ENCODE results near the gene LDB2. TPM values are rescaled to one million over a fixed set of nuclear protein-coding genes. Genes with fewer than 3 reads are reported as not detected.
A peak's percentile ranks its signal among the peaks of the same experiment; 100 is the strongest.

Gene LDB2
- total RNA-seq, 1 experiment from 2014 or later = not detected

- no peaks in the 10 kb centered on the region for H3K36me3 ChIP-seq (ENCODE audit: low read depth, low read length)
- H4K20me1 ChIP-seq (ENCODE audit: low read length) = no peaks in the 10 kb centered on the region
- intact Hi-C loops (cut with micrococcal nuclease) = no loop called here
- H3F3A ChIP-seq (ENCODE audit: low read length, unreplicated experiment) = no peaks in the 10 kb centered on the region
- no peaks in the 10 kb centered on the region for H3K27me3 ChIP-seq (ENCODE audit: low read length)
- peak; percentile 82 for DNase-seq
- peak overlapping the region; percentile 25; the same call in 1 of the 2 replicates for H3K9ac ChIP-seq (ENCODE audit: low read length)
- no peaks in the 10 kb centered on the region for H3K9me2 ChIP-seq (replicated peaks; ENCODE audit: low read length)
- H3K79me2 ChIP-seq (ENCODE audit: low read length) = no peaks in the 10 kb centered on the region
- peak; percentile 81 for ATAC-seq
- peak overlapping the region; percentile 54 for H3K4me2 ChIP-seq (ENCODE audit: low read length)
- no peaks in the 10 kb centered on the region for H3K9me3 ChIP-seq (ENCODE audit: low read length)
- H3K27ac ChIP-seq (ENCODE audit: low read length) = peak overlapping the region; percentile 84
- POLR2A ChIA-PET (ENCODE audit: unreplicated experiment) = no interaction called here
- H2AFZ ChIP-seq (ENCODE audit: low read length) = no peak overlapping the region
- H3K4me1 ChIP-seq (ENCODE audit: insufficient read depth, low read length) = peaks cover 25% of the 10 kb centered on the region
- no peak for TF ChIP-seq EZH2 (IDR thresholded peaks at IDR 0.05; ENCODE audit: low read length, unreplicated experiment)
- CTCF ChIA-PET = no interaction called here
- BruUV-seq (replicated peaks) = no TSS peak
- H3K4me3 ChIP-seq (ENCODE audit: low read length) = no peak overlapping the region; the same call in 1 of the 2 replicates
Measured at GRCh38 chr4:16626945-16627344, 271.5 kb downstream of the LDB2 start.

GRCh38 chr4:16622826-16623225 lies 275.6 kb downstream of the LDB2 start:
- Histone ChIP-seq H3K9ac (ENCODE audit: low read length) (no peak overlapping the region), H3F3A (ENCODE audit: low read length, unreplicated experiment) (no peaks in the 10 kb centered on the region), H3K9me3 (ENCODE audit: low read length) (no peaks in the 10 kb centered on the region), H2AFZ (ENCODE audit: low read length) (no peak overlapping the region), H3K27ac (ENCODE audit: low read length) (no peak overlapping the region), H3K4me1 (ENCODE audit: insufficient read depth, low read length) (peaks cover 17% of the 10 kb centered on the region), H3K36me3 (ENCODE audit: low read depth, low read length) (no peaks in the 10 kb centered on the region), H3K79me2 (ENCODE audit: low read length) (no peaks in the 10 kb centered on the region), H3K27me3 (ENCODE audit: low read length) (no peaks in the 10 kb centered on the region), H4K20me1 (ENCODE audit: low read length) (no peaks in the 10 kb centered on the region), H3K4me2 (ENCODE audit: low read length) (no peak overlapping the region), H3K9me2 (replicated peaks; ENCODE audit: low read length) (no peaks in the 10 kb centered on the region), H3K4me3 (ENCODE audit: low read length) (no peak overlapping the region)
- TF ChIP-seq EZH2 (IDR thresholded peaks at IDR 0.05; ENCODE audit: low read length, unreplicated experiment) = no peak
- intact Hi-C loops (cut with micrococcal nuclease) = no loop called here
- CTCF ChIA-PET = no interaction called here
- DNase-seq = no peak
- ATAC-seq = no peak
- no TSS peak for BruUV-seq (replicated peaks)
- POLR2A ChIA-PET (ENCODE audit: unreplicated experiment) = no interaction called here

- no peak overlapping the region for H3K4me2 ChIP-seq (ENCODE audit: low read length)
- no peaks in the 10 kb centered on the region for H4K20me1 ChIP-seq (ENCODE audit: low read length)
- no TSS peak for BruUV-seq (replicated peaks)
- H3K27ac ChIP-seq (ENCODE audit: low read length) = no peak overlapping the region
- H3K4me3 ChIP-seq (ENCODE audit: low read length) = no peak overlapping the region
- intact Hi-C loops (cut with micrococcal nuclease) = no loop called here
- H3K9me2 ChIP-seq (replicated peaks; ENCODE audit: low read length) = no peaks in the 10 kb centered on the region
- TF ChIP-seq EZH2 (IDR thresholded peaks at IDR 0.05; ENCODE audit: low read length, unreplicated experiment) (no peak), EZH2phosphoT487 (IDR thresholded peaks at IDR 0.05; ENCODE audit: borderline replicate concordance, low read length) (no peak), CTCF (conservative IDR thresholded peaks at IDR 0.05; ENCODE audit: low read depth, low read length) (no peak)
- H3K79me2 ChIP-seq (ENCODE audit: low read length) = no peaks in the 10 kb centered on the region
- H3K9me3 ChIP-seq (ENCODE audit: low read length) = no peaks in the 10 kb centered on the region
- no peaks in the 10 kb centered on the region for H3K27me3 ChIP-seq (ENCODE audit: low read length)
- DNase-seq (no peak), ATAC-seq (no peak)
- no peak overlapping the region for H2AFZ ChIP-seq (ENCODE audit: low read length)
- POLR2A ChIA-PET (ENCODE audit: unreplicated experiment) = no interaction called here
- CTCF ChIA-PET = no interaction called here
- H3K36me3 ChIP-seq (ENCODE audit: low read depth, low read length) = no peaks in the 10 kb centered on the region
- no peaks in the 10 kb centered on the region for H3K4me1 ChIP-seq (ENCODE audit: insufficient read depth, low read length)
- no peaks in the 10 kb centered on the region for H3F3A ChIP-seq (ENCODE audit: low read length, unreplicated experiment)
- no peak overlapping the region for H3K9ac ChIP-seq (ENCODE audit: low read length)
Measured at GRCh38 chr4:16617435-16617834, 281.0 kb downstream of the LDB2 start.

- ChIA-PET CTCF (no interaction called here), POLR2A (ENCODE audit: unreplicated experiment) (no interaction called here)
- no peak overlapping the region for H3K4me3 ChIP-seq (ENCODE audit: low read length)
- DNase-seq (no peak), ATAC-seq (no peak)
- TF ChIP-seq EZH2 (IDR thresholded peaks at IDR 0.05; ENCODE audit: low read length, unreplicated experiment) (no peak), CTCF (conservative IDR thresholded peaks at IDR 0.05; ENCODE audit: low read depth, low read length) (no peak), EZH2phosphoT487 (IDR thresholded peaks at IDR 0.05; ENCODE audit: borderline replicate concordance, low read length) (no peak)
- H3K36me3 ChIP-seq (ENCODE audit: low read depth, low read length) = no peaks in the 10 kb centered on the region
- H3K4me2 ChIP-seq (ENCODE audit: low read length) = no peak overlapping the region
- H2AFZ ChIP-seq (ENCODE audit: low read length) = no peak overlapping the region
- no peaks in the 10 kb centered on the region for H3K79me2 ChIP-seq (ENCODE audit: low read length)
- no peaks in the 10 kb centered on the region for H3F3A ChIP-seq (ENCODE audit: low read length, unreplicated experiment)
- H3K9me2 ChIP-seq (replicated peaks; ENCODE audit: low read length) = no peaks in the 10 kb centered on the region
- no peak overlapping the region for H3K27ac ChIP-seq (ENCODE audit: low read length)
- no peaks in the 10 kb centered on the region for H3K4me1 ChIP-seq (ENCODE audit: insufficient read depth, low read length)
- BruUV-seq (replicated peaks) = no TSS peak
- H3K9me3 ChIP-seq (ENCODE audit: low read length) = no peaks in the 10 kb centered on the region
- intact Hi-C loops (cut with micrococcal nuclease) = no loop called here
- no peaks in the 10 kb centered on the region for H4K20me1 ChIP-seq (ENCODE audit: low read length)
- no peaks in the 10 kb centered on the region for H3K27me3 ChIP-seq (ENCODE audit: low read length)
- no peak overlapping the region for H3K9ac ChIP-seq (ENCODE audit: low read length)
Measured at GRCh38 chr4:16617011-16617410, 281.4 kb downstream of the LDB2 start.

Measured in PC-3 (cell line).